Measurements from ENCODE around the gene KRT78. TPM values are rescaled to one million over a fixed set of nuclear protein-coding genes. Genes with fewer than 3 reads are reported as not detected.

The KRT78 gene
- total RNA-seq, 2 experiments from 2014 or later: not detected

DNA sequence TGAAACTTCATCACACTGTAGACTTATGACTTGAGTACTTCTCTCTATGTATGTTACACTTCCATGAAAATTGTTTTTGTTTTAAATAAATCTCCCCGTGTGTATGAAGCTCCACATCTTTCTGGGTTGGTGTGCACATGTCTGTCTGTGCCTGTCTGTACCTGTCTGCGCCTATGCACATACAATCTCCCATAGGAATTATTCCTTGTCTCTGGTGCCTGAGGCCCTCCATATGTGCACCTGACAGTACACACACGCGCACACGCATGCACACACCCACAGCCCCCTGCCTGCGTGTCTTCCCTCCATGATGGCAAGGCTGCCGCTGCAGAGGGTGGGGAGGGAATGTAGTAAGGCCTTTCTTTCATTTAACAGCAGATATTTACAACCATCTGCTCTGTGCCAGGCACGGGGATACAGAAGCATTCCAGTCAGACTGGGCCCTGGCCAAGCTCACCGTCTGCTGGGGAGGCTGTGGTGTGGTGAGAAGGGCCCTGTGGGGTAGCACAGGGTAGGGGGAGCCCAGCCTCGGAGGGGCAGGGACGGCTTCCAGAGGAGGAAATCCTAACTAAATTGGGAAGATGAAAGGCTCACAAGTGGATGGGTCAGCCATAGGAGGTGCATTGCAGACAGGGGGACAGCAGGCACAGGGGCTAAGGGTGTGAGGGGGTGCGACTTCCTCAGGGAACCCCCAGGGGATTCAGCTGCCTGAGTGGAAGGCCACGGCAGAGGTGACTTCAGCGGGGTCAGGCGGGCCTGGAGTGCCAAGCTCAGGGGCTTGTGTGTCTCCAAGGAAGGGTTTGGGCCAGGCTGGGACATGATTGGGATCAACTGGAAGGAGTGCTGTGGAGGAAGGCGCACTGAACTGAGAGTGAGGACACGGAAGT, 30.0 kb upstream of the KRT78 start:
- no peaks in the 10 kb centered on the region for H3K9me3 Mint-ChIP-seq
- POLR2A ChIA-PET: interaction anchor here (2.2 kb wide), 1 partner anchor 293 kb away, joined by 8 read pairs; no protein-coding TSS in a partner anchor
- CTCF ChIA-PET: interaction anchor here (0.6 to 9.3 kb wide), 34 partner anchors 10 to 1538 kb away, joined by 3 to 318 read pairs (median 5); partner anchors contain the start of genes EIF4B and KRT3
- no peak overlapping the region for H3K27ac Mint-ChIP-seq
- H3K27me3 Mint-ChIP-seq: peaks cover 11% of the 10 kb centered on the region
- no peak for DNase-seq
- no peak overlapping the region for H3K4me3 Mint-ChIP-seq
- no peaks in the 10 kb centered on the region for H3K36me3 Mint-ChIP-seq (ENCODE audit: low read depth)
- peaks cover 20% of the 10 kb centered on the region for H3K4me1 Mint-ChIP-seq

DNA sequence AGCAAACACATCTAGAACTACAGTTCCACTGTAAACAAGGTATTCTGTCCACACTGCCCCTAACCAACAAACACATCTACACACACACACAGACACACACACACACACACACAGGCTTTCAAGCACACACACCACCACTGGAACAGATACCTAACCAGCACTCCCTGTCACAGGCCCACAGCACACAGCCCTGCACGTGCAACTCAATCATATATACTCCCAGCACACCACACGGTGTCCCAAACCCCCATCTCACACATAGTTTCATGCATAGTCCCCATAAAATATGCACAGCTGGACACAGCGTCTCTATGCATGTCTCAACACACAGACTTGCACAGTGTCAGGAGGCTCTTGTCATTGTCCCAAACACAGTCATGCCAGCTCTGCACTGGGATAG, 28.4 kb upstream of the KRT78 start:
- Mint-ChIP-seq H3K4me1 (peaks cover 31% of the 10 kb centered on the region), H3K36me3 (ENCODE audit: low read depth) (no peaks in the 10 kb centered on the region), H3K4me3 (no peak overlapping the region), H3K27me3 (peaks cover 11% of the 10 kb centered on the region), H3K27ac (no peak overlapping the region), H3K9me3 (no peaks in the 10 kb centered on the region)
- ChIA-PET CTCF (interaction anchor here (2.0 to 9.3 kb wide), 5 partner anchors 106 to 722 kb away, joined by 7 to 318 read pairs (median 32); partner anchors contain the start of gene EIF4B), POLR2A (no interaction called here)
- DNase-seq: no peak

DNA sequence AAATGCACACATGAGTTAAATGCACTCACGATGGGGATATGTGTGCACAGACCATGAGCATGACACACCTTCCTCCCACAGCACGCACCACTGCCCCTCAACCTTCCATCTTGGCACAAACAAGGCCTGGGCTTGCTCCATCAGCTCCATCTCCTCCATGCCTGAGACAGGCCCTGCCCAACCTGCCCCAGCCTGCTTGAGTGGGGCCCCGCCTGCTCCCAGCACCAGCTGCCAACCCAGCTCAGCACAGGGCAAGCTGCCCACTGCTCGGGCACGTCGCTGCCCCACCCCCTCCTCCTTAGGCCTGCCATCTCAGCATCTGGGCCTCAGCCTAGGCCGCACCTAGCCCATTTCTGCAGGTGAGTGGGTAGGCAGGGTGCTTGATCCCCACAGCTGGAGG, 27.6 kb upstream of the KRT78 start:
- H3K9me3 Mint-ChIP-seq: no peaks in the 10 kb centered on the region
- H3K27ac Mint-ChIP-seq: no peak overlapping the region
- peaks cover 8% of the 10 kb centered on the region for H3K27me3 Mint-ChIP-seq
- no peaks in the 10 kb centered on the region for H3K36me3 Mint-ChIP-seq (ENCODE audit: low read depth)
- no peak overlapping the region for H3K4me3 Mint-ChIP-seq
- H3K4me1 Mint-ChIP-seq: peaks cover 38% of the 10 kb centered on the region
- POLR2A ChIA-PET: no interaction called here
- CTCF ChIA-PET: interaction anchor here (7.7 kb wide), 1 partner anchor 295 kb away, joined by 134 read pairs; no protein-coding TSS in a partner anchor
- DNase-seq: no peak

DNA sequence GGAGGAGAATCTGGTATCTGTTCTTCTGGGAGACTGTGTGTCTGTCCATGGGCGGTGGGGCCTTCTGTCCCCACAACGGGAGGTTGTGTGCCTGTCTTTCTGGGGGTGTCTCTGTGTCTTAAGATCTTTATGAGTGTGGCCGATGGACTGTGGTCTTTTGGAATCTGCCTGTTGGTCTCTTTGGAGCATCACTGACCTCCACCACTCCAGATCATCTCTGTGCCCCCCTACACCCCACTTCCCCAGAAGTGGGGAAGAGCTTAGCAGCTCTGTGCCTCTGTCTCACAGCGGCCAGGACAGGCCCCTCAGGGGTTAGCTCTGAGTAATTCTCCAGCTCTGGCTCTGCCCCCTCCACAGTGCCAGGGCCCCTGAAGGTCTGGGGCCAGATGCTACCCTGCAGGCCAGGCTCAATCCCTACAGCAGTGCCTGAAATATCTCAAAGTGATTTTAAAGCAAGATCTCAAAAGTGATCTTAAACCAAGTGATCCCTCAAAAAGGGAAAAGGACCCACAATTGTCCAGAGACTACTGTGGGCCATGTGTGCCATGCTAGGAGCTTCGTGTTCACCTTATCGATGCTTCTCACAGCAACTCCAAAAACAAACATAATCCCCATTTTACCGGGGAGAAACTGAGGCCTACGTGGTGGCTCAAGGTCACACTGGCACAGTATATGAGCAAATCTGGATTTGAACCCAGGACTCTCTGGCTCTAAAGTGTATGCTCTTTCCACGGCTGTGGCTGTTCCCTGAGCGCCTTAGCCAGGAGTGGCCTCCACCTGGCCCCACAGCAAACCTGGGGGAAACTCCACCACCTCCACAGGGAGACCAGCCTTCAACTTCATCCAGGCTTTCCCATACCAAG, 26.0 kb upstream of the KRT78 start:
- Mint-ChIP-seq H3K36me3 (ENCODE audit: low read depth) (no peaks in the 10 kb centered on the region), H3K27me3 (no peaks in the 10 kb centered on the region), H3K27ac (peak overlapping the region; percentile 17), H3K4me1 (peaks cover 38% of the 10 kb centered on the region), H3K4me3 (peak overlapping the region; percentile 56), H3K9me3 (no peaks in the 10 kb centered on the region)
- no peak for DNase-seq
- ChIA-PET POLR2A (interaction anchor here (0.6 to 1.5 kb wide), 4 partner anchors 8 to 850 kb away, joined by 3 to 10 read pairs (median 4); partner anchors contain the start of gene EIF4B), CTCF (interaction anchor here (1.1 to 5.4 kb wide), 8 partner anchors 9 to 718 kb away, joined by 3 to 100 read pairs (median 4); no protein-coding TSS in a partner anchor)

DNA sequence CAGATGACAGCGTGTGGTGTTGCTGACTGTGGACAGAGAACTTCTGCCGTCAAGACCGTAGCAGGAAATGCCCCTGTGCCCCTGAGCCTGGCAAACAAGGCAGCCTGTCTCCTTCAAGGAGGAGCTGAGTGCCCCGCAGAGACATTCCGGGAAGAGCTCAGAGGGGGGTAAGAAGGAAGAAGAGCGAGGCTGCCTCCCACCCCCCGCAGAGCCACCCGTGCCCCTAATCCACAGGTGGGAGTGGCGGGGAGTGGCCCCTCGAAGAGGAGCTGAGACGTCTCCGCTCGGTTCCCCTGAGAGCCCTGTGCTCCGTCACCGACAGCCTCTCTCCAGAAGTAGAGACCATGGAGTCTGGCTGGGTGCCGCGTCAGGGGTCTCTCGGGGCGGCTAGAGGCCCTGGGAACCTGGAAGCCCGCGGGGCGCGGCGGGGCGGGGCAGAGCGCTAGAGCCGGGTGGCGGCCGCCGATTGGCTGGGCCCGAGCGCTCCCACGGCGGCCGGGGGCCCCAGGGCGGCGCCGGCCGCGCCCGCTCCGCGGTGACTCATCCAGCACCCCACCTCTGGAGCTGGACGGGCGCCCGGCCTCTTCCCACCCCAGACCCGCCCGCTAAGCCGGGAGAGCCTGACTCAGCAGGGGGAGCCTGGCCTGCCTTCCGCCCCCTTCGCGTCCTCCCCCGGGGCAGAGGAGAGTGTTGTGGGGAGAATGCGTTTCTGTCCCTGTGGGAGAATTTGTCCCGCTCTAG, 25.2 kb upstream of the KRT78 start:
- Mint-ChIP-seq H3K4me3 (peak overlapping the region; percentile 69), H3K36me3 (ENCODE audit: low read depth) (no peaks in the 10 kb centered on the region), H3K9me3 (no peaks in the 10 kb centered on the region), H3K4me1 (peaks cover 34% of the 10 kb centered on the region), H3K27ac (peak overlapping the region; percentile 58), H3K27me3 (no peaks in the 10 kb centered on the region)
- ChIA-PET CTCF (interaction anchor here (0.8 to 5.4 kb wide), 11 partner anchors 9 to 719 kb away, joined by 3 to 100 read pairs (median 5); no protein-coding TSS in a partner anchor), POLR2A (interaction anchor here (1.0 to 1.6 kb wide), 4 partner anchors 131 to 849 kb away, joined by 3 to 10 read pairs (median 4); partner anchors contain the start of gene EIF4B)
- peak; percentile 69 for DNase-seq

DNA sequence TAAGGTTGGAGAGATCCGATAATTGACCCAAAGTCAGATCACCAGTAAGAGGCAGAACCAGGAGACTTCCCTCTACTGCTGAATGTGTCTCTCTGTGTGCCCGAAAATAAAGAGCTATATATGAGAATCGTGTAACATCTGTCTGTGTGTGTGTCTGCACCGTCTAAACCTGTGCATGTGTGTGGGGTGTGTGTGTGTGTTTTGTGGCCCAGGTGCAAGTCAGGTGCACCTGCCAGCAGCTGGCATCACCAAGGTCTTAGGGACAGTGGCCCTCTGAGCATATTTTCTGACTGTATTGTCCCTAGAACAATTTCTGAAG, 24.7 kb upstream of the KRT78 start:
- Mint-ChIP-seq H3K27ac (peak overlapping the region; percentile 58), H3K4me1 (peaks cover 31% of the 10 kb centered on the region), H3K27me3 (no peaks in the 10 kb centered on the region), H3K9me3 (no peaks in the 10 kb centered on the region), H3K36me3 (ENCODE audit: low read depth) (no peaks in the 10 kb centered on the region), H3K4me3 (peak overlapping the region; percentile 69)
- ChIA-PET POLR2A (interaction anchor here (1.0 to 1.6 kb wide), 4 partner anchors 132 to 848 kb away, joined by 3 to 10 read pairs (median 4); partner anchors contain the start of gene EIF4B), CTCF (interaction anchor here (0.8 to 5.4 kb wide), 11 partner anchors 8 to 718 kb away, joined by 3 to 100 read pairs (median 5); no protein-coding TSS in a partner anchor)
- DNase-seq: no peak

DNA sequence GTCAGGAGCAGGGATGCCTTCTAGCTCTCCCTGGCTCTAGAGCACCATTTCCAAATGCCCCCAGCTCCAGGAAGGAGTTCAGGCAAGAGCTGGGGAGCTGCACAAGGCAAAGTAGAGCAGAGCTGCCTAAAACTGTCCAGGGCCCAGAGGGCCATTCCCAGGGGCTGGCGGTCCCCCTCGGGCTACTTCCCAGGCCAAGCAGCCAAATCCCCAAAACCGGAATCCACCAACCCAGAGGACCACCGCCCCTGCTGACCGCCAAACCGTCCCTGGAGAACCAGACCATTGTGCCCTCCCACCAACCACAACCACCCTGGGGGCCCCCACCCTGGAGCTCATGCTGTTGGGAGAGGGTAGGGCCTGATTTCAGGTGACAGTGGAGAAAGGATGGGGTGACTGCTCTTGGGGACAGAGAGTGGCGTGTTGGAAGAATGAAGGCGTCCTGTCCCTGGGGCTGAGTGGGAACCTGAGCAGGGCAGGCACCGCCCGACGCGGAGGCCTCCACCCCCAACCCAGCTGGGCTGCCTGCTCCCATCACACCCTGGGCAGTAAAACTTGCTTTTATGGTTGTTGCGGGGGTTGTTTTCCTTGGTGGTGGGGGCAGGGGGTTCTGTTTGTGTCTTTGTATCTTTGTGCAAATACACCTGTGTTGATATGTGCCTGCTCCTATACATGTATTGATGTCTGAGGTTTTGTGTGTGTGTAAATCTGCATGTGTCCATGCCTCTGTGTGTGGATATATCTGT, 24.0 kb upstream of the KRT78 start:
- peaks cover 34% of the 10 kb centered on the region for H3K4me1 Mint-ChIP-seq
- H3K9me3 Mint-ChIP-seq: no peaks in the 10 kb centered on the region
- ChIA-PET CTCF (interaction anchor here (1.0 to 5.4 kb wide), 7 partner anchors 11 to 718 kb away, joined by 4 to 100 read pairs (median 8); no protein-coding TSS in a partner anchor), POLR2A (interaction anchor here (1.5 to 1.6 kb wide), 2 partner anchors 133 to 289 kb away, joined by 4 to 10 read pairs; partner anchors contain the start of gene EIF4B)
- no peaks in the 10 kb centered on the region for H3K27me3 Mint-ChIP-seq
- no peak for DNase-seq
- no peak overlapping the region for H3K27ac Mint-ChIP-seq
- H3K4me3 Mint-ChIP-seq: peak overlapping the region; percentile 69
- H3K36me3 Mint-ChIP-seq (ENCODE audit: low read depth): no peaks in the 10 kb centered on the region

DNA sequence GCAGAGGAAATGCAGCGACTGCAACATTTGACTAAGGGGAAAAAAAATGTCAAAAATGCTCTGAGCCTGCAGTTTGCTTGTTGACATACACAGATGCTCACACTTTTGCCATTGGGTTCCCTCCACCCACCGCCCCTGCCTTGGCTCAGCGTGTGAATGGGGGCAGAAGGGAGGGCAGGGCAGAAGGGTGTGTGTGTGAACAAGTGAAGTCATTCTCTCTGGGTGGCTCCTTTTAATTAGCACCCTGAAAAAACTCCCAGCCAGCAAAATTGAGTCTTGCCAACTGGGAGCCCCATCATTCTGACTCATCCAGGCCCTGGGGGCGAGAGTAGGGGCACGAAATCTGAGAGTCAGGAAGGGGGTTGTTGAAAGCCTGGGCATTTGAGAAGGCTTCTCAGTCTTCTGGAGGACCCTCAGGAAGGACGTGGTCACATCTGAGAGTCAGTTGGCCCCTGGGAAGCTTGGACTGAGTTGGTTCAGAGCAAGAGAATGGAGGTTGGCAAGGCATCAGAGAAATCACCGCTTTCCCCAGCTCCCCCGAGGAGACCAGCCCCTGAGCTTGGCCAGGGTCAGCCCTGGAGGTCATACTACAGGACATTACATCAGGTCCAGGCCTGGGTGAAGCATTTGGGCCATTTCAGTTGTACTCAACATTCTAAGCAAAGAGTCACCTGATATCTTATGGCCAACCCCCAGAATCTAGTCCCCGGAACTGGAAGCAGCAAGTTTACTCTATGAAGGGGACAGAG, 22.7 kb upstream of the KRT78 start:
- ChIA-PET CTCF (interaction anchor here (0.7 to 6.6 kb wide), 12 partner anchors 9 to 716 kb away, joined by 3 to 100 read pairs (median 5); no protein-coding TSS in a partner anchor), POLR2A (interaction anchor here (1.0 kb wide), 1 partner anchor 286 kb away, joined by 5 read pairs; no protein-coding TSS in a partner anchor)
- Mint-ChIP-seq H3K4me1 (peaks cover 43% of the 10 kb centered on the region), H3K27me3 (no peaks in the 10 kb centered on the region), H3K9me3 (no peaks in the 10 kb centered on the region), H3K36me3 (ENCODE audit: low read depth) (no peaks in the 10 kb centered on the region), H3K4me3 (no peak overlapping the region), H3K27ac (no peak overlapping the region)
- no peak for DNase-seq

DNA sequence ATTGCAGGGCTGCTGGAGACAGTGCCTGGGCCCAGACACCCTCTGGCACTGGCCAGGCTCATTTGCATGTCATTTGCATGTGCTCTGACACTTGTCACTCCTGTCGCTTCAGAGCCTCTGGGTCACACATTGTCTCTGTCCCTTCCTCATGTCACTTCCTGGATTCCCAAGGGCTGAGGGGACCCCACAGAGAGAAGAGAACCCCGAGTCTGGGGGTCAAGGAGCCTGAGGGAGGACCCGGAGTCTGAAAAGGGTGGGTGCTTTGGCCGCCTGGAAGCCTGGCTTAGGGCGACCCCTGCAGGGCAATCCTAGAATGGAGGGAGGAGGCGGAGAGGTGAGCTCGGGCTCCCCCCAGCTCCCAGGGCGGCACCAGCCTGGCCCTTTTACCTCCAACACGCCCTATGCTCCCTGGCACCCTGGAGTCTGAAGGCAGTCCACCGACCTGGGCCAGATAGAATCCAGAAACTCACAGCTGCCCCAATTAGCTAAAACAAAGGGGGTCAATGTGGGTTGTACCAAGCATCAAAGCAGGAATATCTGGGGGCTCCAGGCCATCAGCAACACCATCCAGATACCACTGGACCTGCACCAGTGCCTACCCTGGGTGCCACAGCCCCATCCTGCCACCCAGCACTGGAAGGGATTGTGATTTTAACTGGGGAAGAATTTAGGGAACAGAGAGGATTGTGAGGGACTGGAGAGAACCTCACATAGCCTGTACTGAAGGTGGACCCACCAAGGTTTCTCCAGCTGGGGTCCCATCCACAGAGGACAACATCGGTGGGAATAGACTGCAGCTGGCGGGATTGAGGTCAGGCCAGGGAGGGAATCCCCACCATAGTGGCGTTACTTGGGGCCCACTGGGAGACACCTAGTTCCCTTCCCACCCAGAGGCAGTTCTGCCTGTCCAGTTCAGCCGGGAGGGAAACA, 21.8 kb upstream of the KRT78 start:
- Mint-ChIP-seq H3K4me1 (peaks cover 43% of the 10 kb centered on the region), H3K9me3 (no peaks in the 10 kb centered on the region), H3K27me3 (no peaks in the 10 kb centered on the region), H3K36me3 (ENCODE audit: low read depth) (no peaks in the 10 kb centered on the region), H3K27ac (no peak overlapping the region), H3K4me3 (no peak overlapping the region)
- ChIA-PET POLR2A (interaction anchor here (1.0 kb wide), 1 partner anchor 285 kb away, joined by 5 read pairs; no protein-coding TSS in a partner anchor), CTCF (interaction anchor here (0.6 to 6.6 kb wide), 40 partner anchors 9 to 1067 kb away, joined by 3 to 100 read pairs (median 4); partner anchors contain the start of genes EIF4B, KRT73 and KRT77)
- DNase-seq: peak; percentile 78

DNA sequence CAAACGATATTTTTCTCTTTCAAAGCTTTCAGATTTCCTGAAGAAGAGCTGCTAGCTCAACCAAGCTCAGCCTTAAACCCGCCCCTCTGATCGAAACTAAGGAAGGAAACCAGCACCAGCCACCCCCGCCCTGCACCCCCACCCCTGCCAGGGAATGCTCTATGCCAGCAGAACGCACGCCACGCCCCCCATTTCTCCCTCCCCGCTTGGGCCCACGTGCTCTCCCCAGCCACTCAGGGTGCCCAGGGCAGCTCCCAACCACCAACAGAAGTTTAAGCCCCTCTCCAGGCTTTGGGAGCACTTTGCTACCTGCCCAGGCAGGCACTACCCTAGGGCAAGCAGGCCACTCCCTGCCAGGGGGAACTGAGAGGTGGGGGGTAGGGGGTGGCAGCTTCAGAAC, 18.8 kb upstream of the KRT78 start:
- ChIA-PET CTCF (interaction anchor here (0.8 to 6.6 kb wide), 8 partner anchors 11 to 479 kb away, joined by 3 to 72 read pairs (median 6); no protein-coding TSS in a partner anchor), POLR2A (interaction anchor here (0.6 kb wide), 1 partner anchor 541 kb away, joined by 3 read pairs; no protein-coding TSS in a partner anchor)
- H3K27me3 Mint-ChIP-seq: no peaks in the 10 kb centered on the region
- H3K4me3 Mint-ChIP-seq: no peak overlapping the region
- peaks cover 26% of the 10 kb centered on the region for H3K4me1 Mint-ChIP-seq
- no peaks in the 10 kb centered on the region for H3K36me3 Mint-ChIP-seq (ENCODE audit: low read depth)
- H3K9me3 Mint-ChIP-seq: no peaks in the 10 kb centered on the region
- no peak overlapping the region for H3K27ac Mint-ChIP-seq
- peak; percentile 31 for DNase-seq

Data from activated CD4-positive, alpha-beta memory T cell treated with anti-CD3 and anti-CD28 coated beads, Interleukin-2, amount 10 ng/mL, durations not matched to agents 7 days and 5 days (primary cell).